K562 treated with DMSO at 1 percent for 48 hours (cell line): ENCODE results near the gene CAPN14. TPM values are rescaled to one million over a fixed set of nuclear protein-coding genes. Genes with fewer than 3 reads are reported as not detected.

Source experiments
- total RNA-seq: library from RNA; unstranded; fragments of 300-600 nt; gene quantifications from 2 replicates; pipeline ENCODE4 v1.2.3, GENCODE V29; 2022; ENCODE audit warnings: low replicate concordance; ENCODE audit errors: extremely low read depth

Gene CAPN14, protein sequence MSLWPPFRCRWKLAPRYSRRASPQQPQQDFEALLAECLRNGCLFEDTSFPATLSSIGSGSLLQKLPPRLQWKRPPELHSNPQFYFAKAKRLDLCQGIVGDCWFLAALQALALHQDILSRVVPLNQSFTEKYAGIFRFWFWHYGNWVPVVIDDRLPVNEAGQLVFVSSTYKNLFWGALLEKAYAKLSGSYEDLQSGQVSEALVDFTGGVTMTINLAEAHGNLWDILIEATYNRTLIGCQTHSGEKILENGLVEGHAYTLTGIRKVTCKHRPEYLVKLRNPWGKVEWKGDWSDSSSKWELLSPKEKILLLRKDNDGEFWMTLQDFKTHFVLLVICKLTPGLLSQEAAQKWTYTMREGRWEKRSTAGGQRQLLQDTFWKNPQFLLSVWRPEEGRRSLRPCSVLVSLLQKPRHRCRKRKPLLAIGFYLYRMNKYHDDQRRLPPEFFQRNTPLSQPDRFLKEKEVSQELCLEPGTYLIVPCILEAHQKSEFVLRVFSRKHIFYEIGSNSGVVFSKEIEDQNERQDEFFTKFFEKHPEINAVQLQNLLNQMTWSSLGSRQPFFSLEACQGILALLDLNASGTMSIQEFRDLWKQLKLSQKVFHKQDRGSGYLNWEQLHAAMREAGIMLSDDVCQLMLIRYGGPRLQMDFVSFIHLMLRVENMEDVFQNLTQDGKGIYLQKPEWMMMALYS
- total RNA-seq = not detected in 2 replicates

DNA sequence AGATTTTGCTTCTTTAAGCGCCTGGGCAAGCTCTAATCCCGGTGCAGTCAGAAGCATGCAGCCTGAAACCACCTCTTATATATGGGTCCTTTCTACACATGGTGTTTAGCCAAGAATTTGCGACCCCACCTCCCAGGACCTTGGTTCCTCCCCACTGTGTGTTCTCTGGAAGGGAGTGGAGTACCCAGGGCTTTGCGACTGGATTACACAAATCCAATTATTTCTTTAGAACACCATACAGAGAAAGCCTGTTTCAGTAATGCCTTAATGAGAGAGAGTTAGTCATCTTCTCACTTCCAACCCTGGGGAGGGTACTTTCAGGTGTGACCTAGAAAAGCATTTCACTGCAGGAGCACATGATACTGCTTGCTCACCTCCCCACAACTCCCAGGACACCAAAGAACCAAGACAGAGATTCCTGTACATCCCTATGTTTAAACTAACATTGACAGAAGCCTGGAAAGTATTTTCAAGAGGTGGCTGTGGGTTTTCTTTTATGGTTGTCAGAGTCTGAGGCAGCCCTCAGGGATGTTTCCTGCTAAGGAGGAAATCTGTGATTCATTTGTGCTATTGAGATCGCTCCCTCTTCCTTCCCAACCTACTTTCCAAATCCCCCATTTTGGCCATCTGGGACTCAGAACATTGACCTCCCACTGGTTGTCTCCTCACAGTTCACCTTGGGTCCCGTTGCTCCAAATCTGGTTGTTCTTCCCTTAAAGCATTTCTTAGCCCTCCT, at the start of gene CAPN14:
TSS of gene CAPN14 (minus strand) at position 51 of the 736 bp plus-strand sequence. CDS start 12,068 bp downstream, outside the sequence.

DNA sequence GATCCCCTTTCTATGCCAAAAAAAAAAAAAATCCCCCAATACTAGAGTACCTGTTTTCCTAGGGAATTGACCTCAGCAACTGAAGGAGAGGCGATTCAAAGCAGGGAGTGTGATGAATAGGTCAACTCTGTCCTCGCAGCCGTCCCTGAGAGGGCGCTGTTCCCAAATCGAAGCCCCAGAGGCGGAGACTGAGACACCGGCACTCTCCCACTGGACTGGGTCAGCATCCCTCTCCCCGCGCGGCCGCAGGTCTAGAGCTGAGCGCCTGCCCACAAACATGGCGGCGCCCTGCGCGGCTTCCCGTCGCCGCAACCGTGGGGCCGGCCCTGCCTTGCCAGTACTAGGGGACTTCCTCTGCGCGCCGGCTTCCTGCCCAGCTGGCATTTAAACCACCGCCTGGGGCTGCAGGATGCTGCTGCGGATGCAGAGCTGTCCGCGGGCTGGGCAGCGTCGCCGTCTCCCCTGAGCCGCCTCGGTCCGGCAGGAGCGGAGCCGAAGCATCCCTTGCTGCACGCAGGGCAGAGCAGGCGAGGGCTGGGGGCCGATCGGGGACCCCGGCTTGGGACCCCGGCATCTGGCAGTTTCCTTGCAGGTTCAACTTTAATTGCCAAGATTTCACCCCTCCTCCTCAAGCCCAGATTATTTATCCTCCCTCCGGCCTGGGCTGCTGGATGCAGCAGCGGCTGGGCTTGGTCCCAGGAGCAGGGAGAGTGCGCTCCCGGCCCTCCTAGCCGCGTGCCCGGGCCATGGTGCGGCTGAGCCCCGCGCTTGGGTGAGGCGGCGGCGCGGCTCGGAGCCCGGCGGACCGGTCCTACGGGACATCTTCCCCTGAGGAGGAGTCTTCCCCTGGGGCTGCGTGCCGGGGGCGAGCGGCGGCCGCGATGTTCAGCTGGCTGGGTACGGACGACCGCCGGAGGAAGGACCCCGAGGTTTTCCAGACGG, 16.7 kb upstream of the CAPN14 start, which contains the start of gene EHD3:
TSS of gene EHD3 (plus strand) at position 412 of the 942 bp plus-strand sequence. CDS start at position 882, 470 bp downstream.

DNA sequence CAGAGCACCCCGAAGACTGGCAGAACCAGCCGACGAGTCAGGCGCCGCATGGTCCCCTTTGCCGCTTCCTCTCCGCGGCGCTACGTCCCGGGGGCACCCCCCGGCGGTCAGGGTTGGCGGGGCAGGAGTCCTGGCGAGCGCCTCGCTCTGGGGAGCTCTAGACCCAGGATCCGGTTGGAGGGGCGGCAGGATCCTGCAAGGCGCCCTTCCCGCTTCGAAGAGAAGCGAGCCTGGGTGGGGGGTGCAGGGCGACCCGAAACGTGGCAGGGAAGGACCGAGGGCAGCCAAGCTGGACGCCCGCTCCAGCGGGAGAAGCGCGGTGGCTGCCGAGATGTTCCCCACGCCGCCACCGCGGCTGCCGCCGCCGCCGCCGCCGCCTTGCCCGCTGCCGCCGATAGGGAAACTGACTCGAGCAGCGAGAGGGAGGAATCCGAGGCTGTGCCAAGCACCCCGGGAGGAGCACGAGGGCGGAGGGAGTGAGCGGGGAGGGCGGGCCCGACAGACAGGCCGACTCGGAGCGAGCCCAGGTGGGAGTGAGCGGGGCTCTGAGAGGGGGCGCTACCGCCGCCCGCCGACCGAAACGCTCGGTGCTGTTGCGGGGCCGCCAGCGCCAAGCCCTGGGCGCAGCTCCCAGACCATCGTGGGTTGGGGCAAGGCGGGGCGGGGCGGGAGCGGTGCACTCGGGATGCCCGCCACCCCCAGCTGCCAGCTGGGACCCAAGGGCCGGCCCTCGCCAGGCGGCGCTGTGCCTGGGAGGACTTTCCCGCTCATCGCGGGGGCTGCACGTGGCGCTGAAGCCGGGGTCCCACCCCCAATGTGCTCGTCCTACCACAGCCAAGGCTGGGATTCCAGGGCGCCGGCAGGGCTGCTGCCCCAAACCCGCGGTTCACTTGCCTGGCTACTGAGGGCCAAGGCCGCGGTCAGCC, 79.0 kb downstream of the CAPN14 start, which contains the start of gene GALNT14:
TSS of gene GALNT14 (minus strand) at position 404 of the 926 bp plus-strand sequence. CDS start at position 50, 354 bp downstream.

Other genes with a start within 250 kb of the CAPN14 start
- not detected in 2 replicates for gene GALNT14, start 79.1 kb downstream of the CAPN14 start, total RNA-seq
- not detected in 2 replicates for gene EHD3, start 16.6 kb upstream of the CAPN14 start, total RNA-seq
- gene XDH, start 197.2 kb upstream of the CAPN14 start, total RNA-seq = not detected in 2 replicates